ENCODE results near the gene CFHR5. TPM values are rescaled to one million over a fixed set of nuclear protein-coding genes. Genes with fewer than 3 reads are reported as not detected.

The CFHR5 gene
- total RNA-seq, 2 donors from 2014 or later, result not detected

DNA sequence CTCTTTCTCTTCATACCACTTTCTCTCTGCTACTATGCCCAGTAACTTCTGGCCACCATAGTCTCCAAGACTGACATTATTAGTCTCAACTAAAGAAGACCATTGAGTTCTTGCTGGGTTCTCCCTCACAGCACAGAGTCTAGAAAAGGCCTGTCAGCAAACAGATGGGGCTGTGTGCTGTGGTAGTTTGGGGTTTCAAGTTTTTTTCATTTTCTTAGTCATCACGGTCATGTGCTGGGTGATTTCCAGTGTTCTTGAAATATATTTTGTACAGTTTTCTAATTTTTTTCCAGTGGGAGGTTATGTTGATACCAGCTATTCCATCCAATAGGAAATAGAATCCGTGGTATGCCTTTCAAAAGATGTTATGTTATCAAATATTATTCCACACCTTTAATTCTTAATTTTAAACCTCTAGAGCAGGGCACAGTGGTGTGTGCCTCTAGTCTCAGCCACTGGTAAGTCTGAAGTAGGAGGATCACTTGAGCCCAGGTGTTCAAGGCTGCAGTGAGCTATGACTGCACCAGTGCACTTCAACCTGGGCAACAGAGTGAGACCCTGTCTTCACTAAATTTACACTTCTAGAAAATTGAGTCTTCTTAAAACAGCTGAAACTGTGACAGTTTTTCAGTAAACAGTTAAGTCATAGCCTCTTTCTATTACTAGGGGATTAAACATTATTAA lies 25.5 kb upstream of the CFHR5 start:
- H3K9me3 Mint-ChIP-seq, result peaks cover 6% of the 10 kb centered on the region
- WGBS, 2 experiments (ENCODE audit: insufficient coverage in 1 of 2, insufficient read length in 1 of 2), result 91% methylated on average over 1 of the region's 2 CpGs; no CpG with 5 or more reads in 1 of the 2 experiments

DNA sequence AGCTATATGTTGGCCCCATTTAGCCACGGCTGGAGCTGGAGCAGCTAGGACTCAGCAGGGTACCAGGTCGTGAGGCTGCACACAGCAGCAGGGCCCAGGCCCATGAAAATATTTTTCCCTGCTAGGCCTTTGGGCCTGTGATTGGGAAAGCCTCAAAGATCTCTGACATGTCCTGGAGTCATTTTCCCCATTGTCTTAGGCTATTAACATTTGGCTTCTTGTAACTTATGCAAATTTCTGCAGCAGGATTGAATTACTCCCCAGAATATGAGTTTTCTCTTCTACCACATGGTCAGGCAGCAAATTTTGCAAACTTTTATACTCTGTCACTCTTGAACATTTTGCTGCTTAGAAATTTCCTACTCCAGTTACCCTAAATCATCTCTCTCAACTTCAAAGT lies 22.6 kb upstream of the CFHR5 start:
- Mint-ChIP-seq H3K4me3 (no peak overlapping the region), H3K36me3 (ENCODE audit: low read depth) (no peaks in the 10 kb centered on the region), H3K9me3 (peaks cover 6% of the 10 kb centered on the region), H3K27me3 (ENCODE audit: insufficient read depth) (no peaks in the 10 kb centered on the region), H3K4me1 (peaks cover 5% of the 10 kb centered on the region), H3K27ac (no peak overlapping the region)
- Histone ChIP-seq H3K9me3 (ENCODE audit: control insufficient read depth, low read length) (peaks cover 16% of the 10 kb centered on the region), H3K36me3 (ENCODE audit: control insufficient read depth, insufficient read depth, low read length) (no peaks in the 10 kb centered on the region), H3K9ac (ENCODE audit: extremely low read depth, low read length, poor library complexity, severe bottlenecking) (no peak overlapping the region), H3K4me3 (ENCODE audit: low read length) (peak overlapping the region; percentile 59), H3K27ac (ENCODE audit: low read depth, low read length) (no peak overlapping the region), H3K27me3 (ENCODE audit: control insufficient read depth, insufficient read depth, low read length, poor library complexity, severe bottlenecking) (peaks cover 6% of the 10 kb centered on the region), H3K4me1 (ENCODE audit: control insufficient read depth, insufficient read depth, low read length) (no peaks in the 10 kb centered on the region)
- WGBS, 2 experiments (ENCODE audit: insufficient coverage in 1 of 2, insufficient read length in 1 of 2), result 88 to 89% methylated on average over 2 of the region's 2 CpGs
- no peak for DNase-seq
- TF ChIP-seq, protein P1, sequence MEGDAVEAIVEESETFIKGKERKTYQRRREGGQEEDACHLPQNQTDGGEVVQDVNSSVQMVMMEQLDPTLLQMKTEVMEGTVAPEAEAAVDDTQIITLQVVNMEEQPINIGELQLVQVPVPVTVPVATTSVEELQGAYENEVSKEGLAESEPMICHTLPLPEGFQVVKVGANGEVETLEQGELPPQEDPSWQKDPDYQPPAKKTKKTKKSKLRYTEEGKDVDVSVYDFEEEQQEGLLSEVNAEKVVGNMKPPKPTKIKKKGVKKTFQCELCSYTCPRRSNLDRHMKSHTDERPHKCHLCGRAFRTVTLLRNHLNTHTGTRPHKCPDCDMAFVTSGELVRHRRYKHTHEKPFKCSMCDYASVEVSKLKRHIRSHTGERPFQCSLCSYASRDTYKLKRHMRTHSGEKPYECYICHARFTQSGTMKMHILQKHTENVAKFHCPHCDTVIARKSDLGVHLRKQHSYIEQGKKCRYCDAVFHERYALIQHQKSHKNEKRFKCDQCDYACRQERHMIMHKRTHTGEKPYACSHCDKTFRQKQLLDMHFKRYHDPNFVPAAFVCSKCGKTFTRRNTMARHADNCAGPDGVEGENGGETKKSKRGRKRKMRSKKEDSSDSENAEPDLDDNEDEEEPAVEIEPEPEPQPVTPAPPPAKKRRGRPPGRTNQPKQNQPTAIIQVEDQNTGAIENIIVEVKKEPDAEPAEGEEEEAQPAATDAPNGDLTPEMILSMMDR (conservative IDR thresholded peaks at IDR 0.05), result no peak

More for the DNA sequence above, 25.5 kb upstream of the CFHR5 start:
- no peak overlapping the region for H3K4me3 Mint-ChIP-seq
- no peaks in the 10 kb centered on the region for H3K36me3 ChIP-seq (ENCODE audit: control insufficient read depth, insufficient read depth, low read length)
- peaks cover 5% of the 10 kb centered on the region for H3K4me1 Mint-ChIP-seq
- H3K4me3 ChIP-seq (ENCODE audit: low read length), result no peak overlapping the region
- H3K9me3 ChIP-seq (ENCODE audit: control insufficient read depth, low read length), result peaks cover 16% of the 10 kb centered on the region
- H3K9ac ChIP-seq (ENCODE audit: extremely low read depth, low read length, poor library complexity, severe bottlenecking), result no peak overlapping the region
- TF ChIP-seq, protein P1 (conservative IDR thresholded peaks at IDR 0.05), result no peak
- no peak for DNase-seq
- no peaks in the 10 kb centered on the region for H3K4me1 ChIP-seq (ENCODE audit: control insufficient read depth, insufficient read depth, low read length)
- H3K27me3 Mint-ChIP-seq (ENCODE audit: insufficient read depth), result no peaks in the 10 kb centered on the region
- no peak overlapping the region for H3K27ac ChIP-seq (ENCODE audit: low read depth, low read length)
- peaks cover 2% of the 10 kb centered on the region for H3K27me3 ChIP-seq (ENCODE audit: control insufficient read depth, insufficient read depth, low read length, poor library complexity, severe bottlenecking)
- H3K36me3 Mint-ChIP-seq (ENCODE audit: low read depth), result no peaks in the 10 kb centered on the region
- H3K27ac Mint-ChIP-seq, result no peak overlapping the region

DNA sequence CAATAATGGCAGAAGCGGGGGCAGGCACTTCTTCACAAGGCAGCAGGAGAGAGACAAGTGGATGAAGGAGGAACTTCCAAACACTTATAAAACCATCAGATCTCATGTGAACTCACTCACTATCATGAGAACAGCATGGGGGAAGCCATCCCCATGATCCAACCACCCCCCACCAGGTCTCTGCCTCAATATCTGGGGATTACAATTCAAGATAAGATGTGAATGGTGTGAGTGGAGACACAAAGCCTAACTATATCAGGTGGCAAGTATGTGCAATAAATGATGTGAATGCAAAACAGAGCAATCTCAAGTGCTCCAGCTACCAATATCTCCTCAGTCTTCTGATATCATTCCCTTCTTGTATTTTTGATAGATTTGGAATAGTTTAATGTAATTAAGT lies 21.4 kb upstream of the CFHR5 start:
- peaks cover 5% of the 10 kb centered on the region for H3K27me3 Mint-ChIP-seq (ENCODE audit: insufficient read depth)
- H3K4me1 Mint-ChIP-seq, result peaks cover 5% of the 10 kb centered on the region
- no peak overlapping the region for H3K9ac ChIP-seq (ENCODE audit: extremely low read depth, low read length, poor library complexity, severe bottlenecking)
- DNase-seq, result peak; percentile 71
- H3K4me1 ChIP-seq (ENCODE audit: control insufficient read depth, insufficient read depth, low read length), result no peaks in the 10 kb centered on the region
- H3K27ac Mint-ChIP-seq, result no peak overlapping the region
- H3K36me3 Mint-ChIP-seq (ENCODE audit: low read depth), result no peaks in the 10 kb centered on the region
- 77% methylated on average over 1 of the region's 1 CpG; no CpG with 5 or more reads in 1 of the 2 experiments for WGBS, 2 experiments (ENCODE audit: insufficient coverage in 1 of 2, insufficient read length in 1 of 2)
- no peaks in the 10 kb centered on the region for H3K36me3 ChIP-seq (ENCODE audit: control insufficient read depth, insufficient read depth, low read length)
- TF ChIP-seq, protein P1 (conservative IDR thresholded peaks at IDR 0.05), result no peak
- H3K4me3 Mint-ChIP-seq, result no peak overlapping the region
- peaks cover 6% of the 10 kb centered on the region for H3K9me3 Mint-ChIP-seq
- H3K9me3 ChIP-seq (ENCODE audit: control insufficient read depth, low read length), result peaks cover 16% of the 10 kb centered on the region
- no peak overlapping the region for H3K4me3 ChIP-seq (ENCODE audit: low read length)
- H3K27ac ChIP-seq (ENCODE audit: low read depth, low read length), result no peak overlapping the region
- H3K27me3 ChIP-seq (ENCODE audit: control insufficient read depth, insufficient read depth, low read length, poor library complexity, severe bottlenecking), result peaks cover 6% of the 10 kb centered on the region
